Epithelial cell of prostate (primary cell): Measurements from ENCODE around the gene PFKFB4.

ENCODE experiments used
- DNase-seq: peaks from one replicate; pipeline ENCODE4 v3.0.0-alpha.2; 2011; ENCODE audit warnings: low read depth, low spot score
- H3K27ac ChIP-seq: fragments of 450-650 bp; 2 replicates; pipeline ENCODE4 v1.5.1; 2017; ENCODE audit warnings: mild to moderate bottlenecking

Gene PFKFB4

DNA sequence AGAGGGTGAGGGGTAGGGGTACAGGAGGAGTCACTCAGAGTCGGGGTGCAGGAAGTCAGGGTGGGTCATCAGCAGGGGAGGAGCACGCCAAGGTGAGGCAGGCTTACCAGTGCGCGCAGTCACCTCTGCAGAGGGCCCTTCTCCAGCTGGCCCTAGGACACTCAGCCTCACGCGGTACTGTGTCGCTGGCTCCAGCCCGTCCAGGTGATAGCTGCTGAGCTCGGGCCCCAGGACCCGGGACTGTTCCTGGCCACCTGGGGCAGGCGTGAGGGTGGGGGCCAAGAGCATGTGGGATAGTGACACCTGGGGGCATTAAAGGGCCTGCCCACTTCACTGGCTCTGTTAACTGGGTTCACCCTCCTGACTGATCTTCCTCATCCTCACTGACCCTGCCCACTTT, 31.1 kb upstream of the PFKFB4 start:
- no peak overlapping the region for H3K27ac ChIP-seq

GRCh38 chr3:48585411-48585810, 28.8 kb upstream of the PFKFB4 start:
- no peak overlapping the region for H3K27ac ChIP-seq
- DNase-seq: no peak

More for the DNA sequence above, 31.1 kb upstream of the PFKFB4 start:
- DNase-seq: no peak

- H3K27ac ChIP-seq: no peak overlapping the region
- no peak for DNase-seq
Measured at GRCh38 chr3:48584836-48585235, 28.2 kb upstream of the PFKFB4 start.

DNA sequence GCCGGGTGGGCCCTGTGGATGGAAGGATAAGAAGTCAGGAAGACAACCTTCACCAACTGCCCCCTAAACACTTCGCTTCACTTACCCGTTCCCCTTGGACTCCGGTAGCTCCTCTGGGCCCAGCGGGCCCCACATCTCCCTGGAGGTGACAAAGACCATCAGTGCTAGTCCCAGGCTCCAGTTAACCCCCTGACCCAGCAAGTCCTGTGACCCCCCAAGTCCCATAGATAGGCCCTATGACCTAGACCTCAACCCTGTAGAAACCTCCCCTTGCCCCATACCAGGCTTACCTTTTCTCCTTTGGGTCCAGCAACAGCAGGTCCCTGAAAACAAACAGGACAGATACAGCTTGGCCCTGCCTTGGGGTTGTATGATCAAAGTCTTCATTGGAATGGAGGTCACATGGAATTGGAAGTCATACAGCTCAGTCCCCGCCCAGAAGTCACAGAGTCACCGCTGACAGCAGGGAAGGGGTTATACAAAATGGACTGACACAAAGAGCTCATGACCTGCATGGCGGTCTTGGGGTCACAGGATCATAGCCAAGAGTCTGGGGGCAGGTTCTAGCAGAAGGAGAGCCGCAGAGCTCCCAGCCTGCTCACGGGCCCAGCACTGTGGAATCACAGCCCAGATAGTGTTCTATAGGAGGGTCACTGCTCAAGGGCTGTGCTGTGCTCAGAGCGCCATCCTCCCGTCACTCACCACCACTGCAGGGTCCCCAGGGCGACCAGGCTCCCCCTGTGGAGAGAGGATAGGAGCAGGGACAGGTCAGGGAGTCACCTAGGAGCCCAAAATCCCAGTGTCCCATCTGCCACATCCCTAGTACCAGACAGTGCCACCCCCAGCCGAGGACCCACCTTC, 25.2 kb upstream of the PFKFB4 start:
- DNase-seq: no peak
- no peak overlapping the region for H3K27ac ChIP-seq

DNA sequence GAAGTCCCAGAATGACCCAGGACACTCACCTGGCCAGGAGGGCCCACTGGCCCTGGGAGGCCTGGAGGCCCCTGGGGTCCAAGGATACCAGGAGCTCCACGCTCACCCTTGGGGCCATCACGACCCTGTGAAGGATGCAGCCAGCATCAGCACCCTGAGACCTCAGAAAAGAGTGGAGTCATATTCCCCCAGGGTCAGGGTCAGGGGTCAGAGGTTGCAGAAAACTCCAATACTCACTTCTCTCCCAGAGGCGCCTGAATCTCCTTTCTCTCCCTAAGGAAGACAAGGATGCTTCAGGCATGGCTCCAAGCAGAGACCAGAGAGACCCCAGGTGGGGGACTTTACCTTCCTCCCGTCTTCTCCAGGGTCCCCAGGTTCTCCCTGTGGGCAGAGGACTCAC, 20.0 kb upstream of the PFKFB4 start:
- no peak overlapping the region for H3K27ac ChIP-seq
- no peak for DNase-seq

- DNase-seq: no peak
- H3K27ac ChIP-seq: no peak overlapping the region
Measured at GRCh38 chr3:48575366-48575765, 18.8 kb upstream of the PFKFB4 start.

DNA sequence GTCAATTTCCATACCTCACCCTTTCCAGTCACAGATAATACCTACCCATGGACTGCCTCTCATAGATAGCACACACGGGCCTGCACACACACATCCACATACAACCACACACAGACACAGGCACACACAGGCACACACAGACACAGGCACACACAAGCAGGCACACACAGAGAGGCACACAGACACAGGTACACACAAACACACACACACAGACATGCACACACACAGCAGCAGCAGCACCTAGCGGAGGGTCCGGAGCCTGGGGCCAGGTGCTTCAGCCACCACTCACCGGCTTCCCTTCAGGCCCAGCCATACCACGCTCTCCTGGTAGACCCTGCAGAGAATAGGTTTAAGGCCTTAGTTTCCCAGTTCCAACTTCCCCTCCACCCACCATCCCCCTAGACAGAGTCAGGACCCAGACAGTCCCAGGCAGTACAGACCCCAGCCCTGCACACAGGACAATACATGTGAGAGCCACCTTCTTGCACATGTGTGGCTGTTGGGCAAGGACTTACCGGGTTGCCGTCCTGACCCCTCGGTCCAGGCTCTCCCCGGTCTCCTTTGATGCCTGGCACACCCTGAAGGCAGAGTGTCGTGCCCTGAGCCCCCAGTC, 17.5 kb upstream of the PFKFB4 start:
- no peak for DNase-seq

GRCh38 chr3:48572517-48572916, 15.9 kb upstream of the PFKFB4 start:
- no peak for DNase-seq

More for the DNA sequence above, 17.5 kb upstream of the PFKFB4 start:
- no peak overlapping the region for H3K27ac ChIP-seq

GRCh38 chr3:48571938-48572337, 15.3 kb upstream of the PFKFB4 start:
- DNase-seq: no peak
- no peak overlapping the region for H3K27ac ChIP-seq

More at GRCh38 chr3:48572517-48572916, 15.9 kb upstream of the PFKFB4 start:
- no peak overlapping the region for H3K27ac ChIP-seq

DNA sequence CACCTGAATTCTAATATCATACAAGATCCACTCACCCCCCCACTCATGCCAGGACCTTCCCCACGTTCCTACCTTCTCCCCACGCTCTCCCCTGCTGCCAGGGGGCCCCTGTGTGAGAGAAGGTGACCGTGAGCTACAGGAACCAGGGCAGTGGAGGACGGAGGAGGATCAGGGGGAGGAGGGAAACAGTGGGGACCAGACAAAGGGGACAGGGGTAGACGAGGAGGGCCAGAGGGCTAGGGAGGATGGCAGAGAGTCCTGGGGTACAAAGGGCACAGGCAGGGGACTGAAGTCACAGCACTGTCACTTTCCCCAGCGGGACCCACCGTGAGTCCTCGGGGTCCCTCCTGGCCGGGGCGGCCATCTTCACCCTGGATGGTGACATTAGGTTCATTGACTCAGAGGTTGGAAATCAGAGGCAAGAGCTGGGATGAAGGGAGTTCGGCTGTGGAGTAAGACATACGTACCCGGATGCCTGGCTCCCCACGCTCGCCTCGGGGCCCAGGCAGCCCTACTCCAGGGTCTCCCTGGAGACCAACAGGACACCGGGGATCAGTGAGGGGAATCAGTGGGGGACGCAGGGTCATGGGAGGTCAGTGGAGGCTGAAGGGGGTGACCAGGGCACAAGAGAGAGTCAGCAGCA, 13.3 kb upstream of the PFKFB4 start:
- H3K27ac ChIP-seq: no peak overlapping the region
- no peak for DNase-seq

GRCh38 chr3:48569400-48569799, 12.8 kb upstream of the PFKFB4 start:
- DNase-seq: no peak
- H3K27ac ChIP-seq: no peak overlapping the region

DNA sequence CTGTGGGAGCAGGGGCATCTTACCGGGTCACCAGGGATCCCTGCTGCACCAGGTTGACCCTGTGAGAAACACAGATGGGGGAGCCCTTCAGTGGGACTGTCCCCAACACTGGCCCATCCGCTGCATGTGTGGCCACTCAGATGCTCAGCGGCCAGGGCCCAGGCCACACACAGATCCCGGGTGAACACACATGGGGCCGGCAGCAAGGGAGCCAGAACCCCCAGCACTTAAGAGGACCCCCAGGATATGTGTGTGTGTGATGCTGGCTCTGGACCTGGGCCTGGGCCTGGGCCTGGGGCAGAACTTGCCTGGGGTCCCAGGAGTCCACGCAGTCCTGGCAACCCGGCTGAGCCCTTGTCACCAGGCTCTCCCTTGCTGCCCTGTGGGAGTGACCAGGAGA, 11.9 kb upstream of the PFKFB4 start:
- H3K27ac ChIP-seq: no peak overlapping the region
- no peak for DNase-seq

DNA sequence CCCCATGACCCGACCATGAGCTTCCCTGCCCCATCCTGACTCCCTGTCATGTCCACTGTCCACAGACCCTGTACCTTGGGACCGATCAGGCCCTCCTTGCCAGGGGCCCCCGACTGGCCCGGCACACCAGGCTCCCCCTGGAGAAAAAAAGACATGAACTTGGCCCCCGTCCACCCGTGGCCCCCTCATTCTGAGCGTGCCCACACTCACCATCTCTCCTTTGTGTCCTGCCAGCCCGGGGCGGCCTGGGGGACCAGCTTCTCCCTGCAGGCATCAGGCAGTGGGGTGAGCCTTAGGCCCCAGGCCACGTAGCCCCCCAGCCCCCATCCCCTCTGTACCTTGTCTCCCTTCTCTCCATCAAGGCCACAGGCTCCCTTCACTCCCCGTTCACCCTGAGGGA, 10.9 kb upstream of the PFKFB4 start:
- no peak for DNase-seq

DNA sequence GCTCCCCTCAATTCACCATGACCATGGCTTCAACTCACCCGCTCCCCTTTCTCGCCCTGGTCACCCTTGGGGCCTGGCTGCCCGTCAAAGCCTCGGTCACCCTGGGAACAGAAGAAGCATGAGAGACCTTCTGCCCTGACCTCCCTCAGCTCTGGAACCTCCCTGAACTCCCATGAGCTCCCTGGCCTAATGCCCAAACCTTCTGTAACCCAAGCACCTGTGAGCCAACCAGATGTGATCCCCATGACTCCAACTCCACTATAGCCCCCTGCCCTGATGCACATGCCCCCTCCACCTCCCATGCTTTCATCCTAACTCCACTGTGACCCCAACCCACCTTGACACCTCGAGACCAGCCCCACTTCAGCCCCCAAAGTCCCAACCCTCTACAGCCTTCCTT, 10.5 kb upstream of the PFKFB4 start:
- DNase-seq: no peak
- no peak overlapping the region for H3K27ac ChIP-seq

More for the DNA sequence above, 10.9 kb upstream of the PFKFB4 start:
- no peak overlapping the region for H3K27ac ChIP-seq

DNA sequence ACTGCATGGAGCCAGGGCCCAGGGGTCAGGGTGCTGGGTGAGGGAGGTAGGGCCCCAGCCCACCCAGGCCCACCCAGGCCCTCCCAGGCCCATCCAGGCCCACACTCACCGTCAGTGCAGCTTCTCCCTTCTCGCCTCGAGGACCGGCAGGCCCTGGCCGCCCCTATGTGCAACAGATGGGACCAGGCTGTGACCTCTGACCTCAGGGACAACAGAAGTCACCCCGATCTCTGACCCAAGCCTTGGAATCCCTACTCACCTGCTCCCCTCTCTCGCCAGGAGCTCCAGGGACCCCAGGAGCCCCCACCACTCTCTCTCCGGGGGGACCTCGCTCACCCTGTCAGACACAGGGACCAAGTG, 9.8 kb upstream of the PFKFB4 start:
- H3K27ac ChIP-seq: peak overlapping the region; percentile 32
- DNase-seq: no peak

DNA sequence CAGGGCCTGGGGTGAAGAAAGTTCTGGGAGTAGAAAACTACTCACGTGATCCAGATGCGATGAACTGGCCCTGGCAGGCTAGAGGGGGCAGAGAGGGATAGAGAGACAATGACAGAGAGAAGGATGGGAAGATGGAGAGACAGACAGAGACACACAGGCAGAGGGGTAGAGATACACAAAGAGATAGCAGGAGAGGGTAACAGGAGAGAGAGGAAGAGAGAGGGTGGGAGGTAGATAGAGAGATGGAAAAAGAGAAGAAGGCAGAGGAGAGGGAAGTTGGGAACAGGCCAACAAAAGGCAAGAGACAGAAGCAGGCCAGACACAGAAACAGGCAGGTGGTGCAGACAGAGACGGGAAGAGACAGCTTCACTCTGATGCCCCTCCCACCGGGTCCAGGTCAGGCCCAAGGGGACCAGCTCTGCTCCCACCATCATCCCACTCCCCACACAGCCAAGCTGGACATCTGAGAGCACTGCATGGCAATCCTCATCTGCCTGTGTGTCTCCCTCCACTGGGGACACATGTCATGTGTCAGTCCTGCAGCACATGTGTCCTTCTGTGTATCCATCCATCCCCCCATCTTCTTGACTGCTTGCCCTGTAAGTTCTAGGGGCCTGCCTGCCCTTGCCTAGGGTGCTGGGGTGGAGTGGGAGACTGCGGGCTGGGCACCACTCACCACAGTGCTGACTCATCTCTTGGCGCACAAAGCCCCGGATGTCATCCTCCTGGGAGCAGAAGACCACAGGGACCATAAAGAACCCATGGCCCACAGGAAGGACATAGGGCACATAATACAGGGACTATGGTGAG, 9.2 kb upstream of the PFKFB4 start:
- H3K27ac ChIP-seq: peak overlapping the region; percentile 32
- DNase-seq: no peak

DNA sequence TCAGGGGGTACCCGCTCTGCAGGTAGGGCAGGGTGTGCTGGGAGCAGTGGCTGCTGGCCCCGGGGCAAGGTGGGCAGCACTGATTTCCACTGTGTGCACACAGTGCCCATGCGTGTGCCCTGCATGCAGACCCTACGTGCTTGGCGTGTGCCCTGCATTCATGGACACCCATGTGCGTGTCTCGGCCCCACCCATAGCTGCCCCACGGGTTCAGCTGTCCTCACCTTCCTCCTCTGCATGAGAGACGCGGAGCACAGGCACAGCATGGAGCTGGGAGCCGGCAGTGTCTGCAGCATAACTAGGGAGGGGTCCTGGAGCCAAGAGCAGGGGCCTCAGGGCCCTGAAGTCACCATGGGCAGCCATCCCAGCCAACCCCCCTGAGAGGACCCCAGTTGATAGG, 8.6 kb upstream of the PFKFB4 start:
- H3K27ac ChIP-seq: peak overlapping the region; percentile 32
- no peak for DNase-seq

GRCh38 chr3:48564667-48565066, 8.1 kb upstream of the PFKFB4 start:
- no peak for DNase-seq
- peak overlapping the region; percentile 61 for H3K27ac ChIP-seq

GRCh38 chr3:48564022-48564421, 7.4 kb upstream of the PFKFB4 start:
- no peak for DNase-seq

GRCh38 chr3:48563382-48563918, 6.8 kb upstream of the PFKFB4 start, which contains the start of gene UCN2:
Gene UCN2, minus strand, starts transcription at chr3:48563781. Its CDS starts 657 bp downstream, at chr3:48563124.
- no peak for DNase-seq
- peak within 1 kb of the TSS; percentile 61 for H3K27ac ChIP-seq

More at GRCh38 chr3:48564022-48564421, 7.4 kb upstream of the PFKFB4 start:
- H3K27ac ChIP-seq: peak overlapping the region; percentile 61
